ENCODE results near the gene ZNRF1. TPM values are rescaled to one million over a fixed set of nuclear protein-coding genes. Genes with fewer than 3 reads are reported as not detected.
"Not testable (repeated sequence)": the region's sequence is repeated elsewhere in the genome, so short reads cannot be mapped to it uniquely, and the experiment has no call there.

Gene ZNRF1
- total RNA-seq, 4 donors from 2014 or later, result 19.3 to 46.7 (median 32.9) TPM

- intact Hi-C loops (cut with DNase I; ENCODE audit: low total_unique reads), result no loop called here
Observed at GRCh38 chr16:75121949-75122568, 123.2 kb downstream of the ZNRF1 start.

GRCh38 chr16:75122609-75123008 is 123.8 kb downstream of the ZNRF1 start:
- DNase-seq (ENCODE audit: low spot score in 2 of 2), result no peak
- H3K4me3 ChIP-seq (ENCODE audit: low read depth, poor library complexity, severe bottlenecking), result no peak overlapping the region
- no peak for TF ChIP-seq CTCF (IDR thresholded peaks at IDR 0.05)
- TF ChIP-seq POLR2A (IDR thresholded peaks at IDR 0.05), result no peak
- 88 to 96% methylated on average over 1 of the region's 1 CpG for WGBS, 2 donors
- intact Hi-C loops (cut with DNase I; ENCODE audit: low total_unique reads), result no loop called here

More at GRCh38 chr16:75121949-75122568, 123.2 kb downstream of the ZNRF1 start:
- WGBS, 2 donors, result 96 to 97% methylated on average over 6 of the region's 6 CpGs
- DNase-seq (ENCODE audit: low spot score in 2 of 2), result peak in 1 of 2 donors; percentile 6
- no peak for TF ChIP-seq CTCF (IDR thresholded peaks at IDR 0.05)
- no peak for TF ChIP-seq POLR2A (IDR thresholded peaks at IDR 0.05)
- H3K4me3 ChIP-seq (ENCODE audit: low read depth, poor library complexity, severe bottlenecking), result no peak overlapping the region

- TF ChIP-seq POLR2A (IDR thresholded peaks at IDR 0.05) (no peak), CTCF (IDR thresholded peaks at IDR 0.05) (no peak)
- intact Hi-C loops (cut with DNase I; ENCODE audit: low total_unique reads), result no loop called here
- H3K4me3 ChIP-seq (ENCODE audit: low read depth, poor library complexity, severe bottlenecking), result no peak overlapping the region
- no peak for DNase-seq (ENCODE audit: low spot score in 2 of 2)
- 68 to 71% methylated on average over 4 of the region's 4 CpGs for WGBS, 2 donors
Observed at GRCh38 chr16:75127713-75128415, 129.0 kb downstream of the ZNRF1 start.

- intact Hi-C loops (cut with DNase I; ENCODE audit: low total_unique reads); DNase-seq (ENCODE audit: low spot score in 2 of 2); H3K4me3 ChIP-seq (ENCODE audit: low read depth, poor library complexity, severe bottlenecking): not testable (repeated sequence)
- WGBS, 2 donors, result 74 to 75% methylated on average over 5 of the region's 5 CpGs
Observed at GRCh38 chr16:75129421-75130149, 130.8 kb downstream of the ZNRF1 start.

GRCh38 chr16:75130150-75130771 is 131.4 kb downstream of the ZNRF1 start:
- no peak for DNase-seq (ENCODE audit: low spot score in 2 of 2)
- intact Hi-C loops (cut with DNase I; ENCODE audit: low total_unique reads), result no loop called here
- no peak overlapping the region for H3K4me3 ChIP-seq (ENCODE audit: low read depth, poor library complexity, severe bottlenecking)
- WGBS, 2 donors, result 85 to 86% methylated on average over 9 of the region's 9 CpGs
- no peak for TF ChIP-seq POLR2A (IDR thresholded peaks at IDR 0.05)
- TF ChIP-seq CTCF (IDR thresholded peaks at IDR 0.05), result no peak

GRCh38 chr16:75131081-75131480 is 132.3 kb downstream of the ZNRF1 start:
- TF ChIP-seq CTCF (IDR thresholded peaks at IDR 0.05), result no peak
- H3K4me3 ChIP-seq (ENCODE audit: low read depth, poor library complexity, severe bottlenecking), result no peak overlapping the region
- no peak for DNase-seq (ENCODE audit: low spot score in 2 of 2)
- 69 to 80% methylated on average over 7 of the region's 7 CpGs for WGBS, 2 donors
- intact Hi-C loops (cut with DNase I; ENCODE audit: low total_unique reads), result no loop called here

Data from lower leg skin (tissue), 4 donors.